ENCODE data around the gene PEX1.

GRCh38 chr7:92513167-92513902, 15.0 kb downstream of the PEX1 start:
- TF ChIP-seq CTCF (IDR thresholded peaks at IDR 0.05; ENCODE audit: insufficient read depth, low read length, poor library complexity, severe bottlenecking) = no peak
- no peak for TF ChIP-seq EZH2phosphoT487 (conservative IDR thresholded peaks at IDR 0.05; ENCODE audit: low read length)
